HG02970 (cell line): ENCODE measurements around the gene SLC35E1.

Source experiments
- ATAC-seq: cut with Tn5 transposase; IDR thresholded peaks from one replicate; pipeline ENCODE4 v1.9.1; 2021; ENCODE audit warnings: mild to moderate bottlenecking, moderate library complexity, moderate number of reproducible peaks; ENCODE audit not compliant: unreplicated experiment, low FRiP score

The SLC35E1 gene

GRCh38 chr19:16584248-16585093 lies 12.3 kb upstream of the SLC35E1 start:
- ATAC-seq: peak; percentile 44

- ATAC-seq: no peak
These were observed 10.5 kb upstream of the SLC35E1 start for GRCh38 chr19:16582486-16583261.

GRCh38 chr19:16581971-16582343 lies 9.7 kb upstream of the SLC35E1 start:
- no peak for ATAC-seq

GRCh38 chr19:16581145-16581970 lies 9.1 kb upstream of the SLC35E1 start:
- no peak for ATAC-seq

- ATAC-seq: no peak
These were observed 7.2 kb upstream of the SLC35E1 start for GRCh38 chr19:16579381-16579780.

- no peak for ATAC-seq
These were observed 5.3 kb upstream of the SLC35E1 start for GRCh38 chr19:16577531-16577985.

- no peak for ATAC-seq
These were observed 4.7 kb upstream of the SLC35E1 start for GRCh38 chr19:16576690-16577530.

GRCh38 chr19:16575861-16576689 lies 3.9 kb upstream of the SLC35E1 start:
- no peak for ATAC-seq

- no peak for ATAC-seq
These were observed 3.1 kb upstream of the SLC35E1 start for GRCh38 chr19:16575282-16575681.

- no peak for ATAC-seq
These were observed 1.7 kb upstream of the SLC35E1 start for GRCh38 chr19:16573925-16574324.

- ATAC-seq: no peak
These were observed 1.1 kb upstream of the SLC35E1 start for GRCh38 chr19:16573296-16573695.

GRCh38 chr19:16571822-16572331 lies 338 bp downstream of the SLC35E1 start:
- peak; percentile 30 for ATAC-seq

GRCh38 chr19:16571283-16571682 lies 932 bp downstream of the SLC35E1 start:
- no peak for ATAC-seq

- ATAC-seq: no peak
These were observed 2.5 kb downstream of the SLC35E1 start for GRCh38 chr19:16569609-16570320.

GRCh38 chr19:16566702-16567101 lies 5.5 kb downstream of the SLC35E1 start:
- ATAC-seq: no peak

- no peak for ATAC-seq
These were observed 6.1 kb downstream of the SLC35E1 start for GRCh38 chr19:16566161-16566560.

GRCh38 chr19:16564842-16565241 lies 7.4 kb downstream of the SLC35E1 start:
- no peak for ATAC-seq

GRCh38 chr19:16562608-16563025 lies 9.6 kb downstream of the SLC35E1 start:
- ATAC-seq: no peak
